DMS114 treated with DMSO at 0.1 percent for 48 hours (cell line): ENCODE data around the gene PTTG1IP.
"Not testable (repeated sequence)": the region's sequence is repeated elsewhere in the genome, so short reads cannot be mapped to it uniquely, and the experiment has no call there.

Source experiments
- DNase-seq: peaks from one replicate; lab custom pipeline; 2025; ENCODE audit not compliant: unreplicated experiment; lab: John Stamatoyannopoulos, UW

PTTG1IP gene

GRCh38 chr21:44883250-44883649 lies 9.8 kb upstream of the PTTG1IP start:
- no peak for DNase-seq

GRCh38 chr21:44881198-44881872 lies 7.8 kb upstream of the PTTG1IP start:
- no peak for DNase-seq

- DNase-seq: no peak
Observed at GRCh38 chr21:44880405-44881197, 7.1 kb upstream of the PTTG1IP start.

GRCh38 chr21:44879238-44879637 lies 5.7 kb upstream of the PTTG1IP start:
- DNase-seq: not testable (repeated sequence)

- DNase-seq: no peak
Observed at GRCh38 chr21:44878053-44878982, 4.8 kb upstream of the PTTG1IP start.

GRCh38 chr21:44876849-44877575 lies 3.5 kb upstream of the PTTG1IP start:
- DNase-seq: no peak

- DNase-seq: peak; percentile 4
Observed at GRCh38 chr21:44875316-44875700, 1.8 kb upstream of the PTTG1IP start.

- no peak for DNase-seq
Observed at GRCh38 chr21:44874497-44875315, 1.2 kb upstream of the PTTG1IP start.

GRCh38 chr21:44874240-44874496 lies 678 bp upstream of the PTTG1IP start:
- no peak for DNase-seq

- DNase-seq: no peak
Observed at GRCh38 chr21:44872649-44873355, 688 bp downstream of the PTTG1IP start.

GRCh38 chr21:44872323-44872648 lies 1.2 kb downstream of the PTTG1IP start:
- DNase-seq: no peak

- no peak for DNase-seq
Observed at GRCh38 chr21:44871576-44872269, 1.8 kb downstream of the PTTG1IP start.

GRCh38 chr21:44870748-44871495 lies 2.6 kb downstream of the PTTG1IP start:
- no peak for DNase-seq

- DNase-seq: no peak
Observed at GRCh38 chr21:44869781-44870747, 3.4 kb downstream of the PTTG1IP start.

- DNase-seq: no peak
Observed at GRCh38 chr21:44868707-44869106, 4.8 kb downstream of the PTTG1IP start.

GRCh38 chr21:44867999-44868700 lies 5.3 kb downstream of the PTTG1IP start:
- no peak for DNase-seq

- no peak for DNase-seq
Observed at GRCh38 chr21:44867464-44867863, 6.0 kb downstream of the PTTG1IP start.
